GM10847 (cell line): ENCODE measurements around the gene SEMA6A.

Source experiments
- POLR2A ChIP-seq: IDR thresholded peaks from 2 replicates; pipeline ENCODE4 v1.6.1; 2011; ENCODE audit not compliant: insufficient read length; ENCODE audit errors: extremely low read depth

The SEMA6A gene

GRCh38 chr5:116479776-116480675 lies 94.6 kb downstream of the SEMA6A start:
- TF ChIP-seq POLR2A, result no peak

- TF ChIP-seq POLR2A, result no peak
Measured at GRCh38 chr5:116478491-116478890, 96.1 kb downstream of the SEMA6A start.

GRCh38 chr5:116476897-116477537 lies 97.6 kb downstream of the SEMA6A start:
- no peak for TF ChIP-seq POLR2A

GRCh38 chr5:116475338-116475737 lies 99.3 kb downstream of the SEMA6A start:
- no peak for TF ChIP-seq POLR2A

- TF ChIP-seq POLR2A, result no peak
Measured at GRCh38 chr5:116473706-116474105, 100.9 kb downstream of the SEMA6A start.

GRCh38 chr5:116472274-116472673 lies 102.3 kb downstream of the SEMA6A start:
- TF ChIP-seq POLR2A, result no peak

GRCh38 chr5:116469631-116470030 lies 105.0 kb downstream of the SEMA6A start:
- no peak for TF ChIP-seq POLR2A

- no peak for TF ChIP-seq POLR2A
Measured at GRCh38 chr5:116468583-116468982, 106.0 kb downstream of the SEMA6A start.

- no peak for TF ChIP-seq POLR2A
Measured at GRCh38 chr5:116467465-116467843, 107.2 kb downstream of the SEMA6A start.

GRCh38 chr5:116466727-116467464 lies 107.7 kb downstream of the SEMA6A start:
- TF ChIP-seq POLR2A, result no peak

- no peak for TF ChIP-seq POLR2A
Measured at GRCh38 chr5:116465411-116465810, 109.2 kb downstream of the SEMA6A start.

GRCh38 chr5:116464144-116464708 lies 110.4 kb downstream of the SEMA6A start:
- no peak for TF ChIP-seq POLR2A

GRCh38 chr5:116462500-116462899 lies 112.1 kb downstream of the SEMA6A start:
- TF ChIP-seq POLR2A, result no peak

- TF ChIP-seq POLR2A, result no peak
Measured at GRCh38 chr5:116459301-116459700, 115.3 kb downstream of the SEMA6A start.

- TF ChIP-seq POLR2A, result no peak
Measured at GRCh38 chr5:116457062-116457461, 117.6 kb downstream of the SEMA6A start.
